Left kidney (tissue), 8 donors: ENCODE measurements around the gene WNK4. TPM values are rescaled to one million over a fixed set of nuclear protein-coding genes. Genes with fewer than 3 reads are reported as not detected.
"Not testable (repeated sequence)": the region's sequence is repeated elsewhere in the genome, so short reads cannot be mapped to it uniquely, and the experiment has no call there.

Source experiments
- DNase-seq: peaks from one replicate; pipeline ENCODE4 v3.0.0-alpha.2; 2013
- long read RNA-seq, 8 donors: transcript quantifications; one replicate each; lab custom pipeline, GENCODE V29; 2026
- polyA plus RNA-seq: library from polyadenylated mRNA; unstranded; fragments of 120-200 nt; gene quantifications from one replicate; pipeline ENCODE4 v1.2.1, GENCODE V29; 2013; ENCODE audit not compliant: insufficient read length

The WNK4 gene
- polyA plus RNA-seq, result 10.1 TPM
- long read RNA-seq, donor 1, result 0 reads
- long read RNA-seq, donor 2, partial matches to known transcripts, result 102 of 329 reads
- long read RNA-seq, donor 2, other reads (novel, unspliced or antisense), result 227 of 329 reads
- long read RNA-seq, donor 3, result 0 reads
- long read RNA-seq, donor 4, result 0 reads
- long read RNA-seq, donor 5, partial matches to known transcripts, result 477 of 478 reads
- long read RNA-seq, donor 5, other reads (novel, unspliced or antisense), result 0 of 478 reads
- long read RNA-seq, donor 6, result 0 reads
- long read RNA-seq, donor 7, result 0 reads
- long read RNA-seq, donor 8, partial matches to known transcripts, result 0 of 135 reads
- long read RNA-seq, donor 8, other reads (novel, unspliced or antisense), result 135 of 135 reads

GRCh38 chr17:42779936-42780850 is at the start of gene WNK4:
Gene WNK4 (plus strand): TSS chr17:42780610. CDS start chr17:42780699, 89 bp downstream.
- no peak for DNase-seq

- no peak for DNase-seq
These were observed 39.7 kb upstream of the WNK4 start for GRCh38 chr17:42740699-42741098.

- not testable (repeated sequence) for DNase-seq
These were observed 37.5 kb upstream of the WNK4 start for GRCh38 chr17:42742916-42743315.

- DNase-seq, result no peak
These were observed 36.7 kb upstream of the WNK4 start for GRCh38 chr17:42743595-42744282.

- peak; percentile 45 for DNase-seq
These were observed 36.1 kb upstream of the WNK4 start for GRCh38 chr17:42744283-42744805.

GRCh38 chr17:42744806-42745617 is 35.4 kb upstream of the WNK4 start, which contains the start of gene EZH1:
Gene EZH1 (minus strand): TSS chr17:42745040. CDS start chr17:42728941, 16,099 bp downstream.
- peak; percentile 92 for DNase-seq

- DNase-seq, result no peak
These were observed 32.1 kb upstream of the WNK4 start for GRCh38 chr17:42748202-42748907.

GRCh38 chr17:42748908-42749798 is 31.3 kb upstream of the WNK4 start:
- no peak for DNase-seq

- no peak for DNase-seq
These were observed 29.6 kb upstream of the WNK4 start for GRCh38 chr17:42750739-42751344.

GRCh38 chr17:42751628-42752027 is 28.8 kb upstream of the WNK4 start:
- DNase-seq, result no peak

GRCh38 chr17:42754782-42755181 is 25.6 kb upstream of the WNK4 start:
- no peak for DNase-seq

GRCh38 chr17:42759982-42760651 is 20.3 kb upstream of the WNK4 start:
- no peak for DNase-seq

- DNase-seq, result no peak
These were observed 19.5 kb upstream of the WNK4 start, which contains the start of gene RAMP2 for GRCh38 chr17:42760652-42761581. Gene RAMP2 (plus strand): TSS chr17:42761227. CDS start chr17:42761262, 35 bp downstream.

GRCh38 chr17:42761638-42762037 is 18.8 kb upstream of the WNK4 start:
- DNase-seq, result no peak

GRCh38 chr17:42766124-42766523 is 14.3 kb upstream of the WNK4 start:
- DNase-seq, result no peak

GRCh38 chr17:42767512-42767911 is 12.9 kb upstream of the WNK4 start:
- no peak for DNase-seq

- DNase-seq, result not testable (repeated sequence)
These were observed 12.4 kb upstream of the WNK4 start for GRCh38 chr17:42768006-42768405.
